Measurements from ENCODE around the gene COL23A1. TPM values are rescaled to one million over a fixed set of nuclear protein-coding genes. Genes with fewer than 3 reads are reported as not detected.
"Not testable (repeated sequence)": the region's sequence is repeated elsewhere in the genome, so short reads cannot be mapped to it uniquely, and the experiment has no call there.

The COL23A1 gene
- polyA plus RNA-seq, 1 donor from 2014 or later = 0.18 TPM

DNA sequence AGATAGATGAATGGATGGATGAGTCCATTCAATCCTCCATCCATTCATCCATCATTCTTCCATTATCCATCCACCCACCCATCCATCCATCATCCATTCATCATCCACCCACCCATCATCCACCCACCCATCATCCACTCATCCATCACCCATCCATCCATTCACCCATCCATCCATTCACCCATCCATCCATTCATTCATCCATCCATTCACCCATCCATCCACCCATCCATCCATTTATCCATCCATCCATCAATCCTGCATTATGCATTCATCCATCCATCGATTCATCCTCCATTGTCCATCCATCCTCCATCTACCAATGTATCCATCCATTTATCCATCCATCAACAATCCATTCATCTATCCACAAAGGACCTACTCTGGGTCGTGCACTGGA is 344.8 kb downstream of the COL23A1 start:
- H3K9me3 Mint-ChIP-seq = no peaks in the 10 kb centered on the region
- H3K4me3 Mint-ChIP-seq = no peak overlapping the region
- H3K36me3 Mint-ChIP-seq = no peaks in the 10 kb centered on the region
- peaks cover 12 to 22% (median 16%) of the 10 kb centered on the region in 3 donors for H3K4me1 Mint-ChIP-seq
- no peaks in the 10 kb centered on the region for H3K27me3 Mint-ChIP-seq
- H3K27ac Mint-ChIP-seq = no peak overlapping the region

DNA sequence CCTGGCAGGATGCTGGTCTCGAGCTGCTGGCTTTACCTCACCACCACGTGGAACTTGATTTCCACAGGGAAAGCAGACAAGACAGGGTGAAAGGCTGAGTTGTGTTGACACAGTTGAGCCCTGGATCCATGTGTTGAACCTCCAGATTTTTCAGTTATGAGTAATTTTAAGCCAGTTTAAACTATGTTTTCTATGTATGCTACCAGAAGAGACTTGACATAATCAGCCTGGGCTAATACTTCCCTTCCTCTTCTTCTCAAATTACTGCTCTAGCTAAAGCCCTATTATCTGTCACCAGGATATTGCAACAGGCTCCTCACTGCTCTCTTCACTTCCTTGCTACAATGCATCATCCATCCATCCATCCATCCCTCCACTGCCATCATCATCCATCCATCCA is 345.6 kb downstream of the COL23A1 start:
- no peaks in the 10 kb centered on the region for H3K27me3 Mint-ChIP-seq
- no peak overlapping the region for H3K4me3 Mint-ChIP-seq
- no peaks in the 10 kb centered on the region for H3K9me3 Mint-ChIP-seq
- peaks cover 9 to 21% (median 15%) of the 10 kb centered on the region in 3 donors for H3K4me1 Mint-ChIP-seq
- no peak overlapping the region for H3K27ac Mint-ChIP-seq
- no peaks in the 10 kb centered on the region for H3K36me3 Mint-ChIP-seq

DNA sequence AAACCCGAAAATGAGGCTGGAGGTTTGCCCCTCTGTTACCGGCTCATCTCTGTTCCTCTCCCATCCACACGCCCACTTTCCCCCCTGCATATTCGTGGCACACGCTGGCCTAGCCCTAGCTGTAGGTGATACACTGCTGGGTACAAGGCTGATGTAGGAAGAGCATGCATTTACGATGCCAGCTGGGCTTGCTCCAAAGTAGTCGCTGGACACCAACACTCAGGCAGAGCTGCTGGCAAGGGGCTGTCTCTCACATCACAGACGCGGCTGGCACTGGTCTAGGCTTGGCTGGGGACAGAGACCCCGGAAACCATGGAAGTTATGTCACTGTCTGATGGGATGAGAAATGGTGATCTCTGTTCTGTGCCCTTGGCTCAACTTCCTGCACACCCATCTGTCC is 347.8 kb downstream of the COL23A1 start:
- no peaks in the 10 kb centered on the region for H3K9me3 Mint-ChIP-seq
- H3K4me1 Mint-ChIP-seq = peaks cover 8 to 22% (median 19%) of the 10 kb centered on the region in 3 donors
- no peaks in the 10 kb centered on the region for H3K27me3 Mint-ChIP-seq
- H3K4me3 Mint-ChIP-seq = peak overlapping the region in 3 of 4 donors; percentile 51 to 70 (median 67)
- H3K27ac Mint-ChIP-seq = peak overlapping the region in 2 of 3 donors; percentile 33 to 59
- H3K36me3 Mint-ChIP-seq = no peaks in the 10 kb centered on the region

DNA sequence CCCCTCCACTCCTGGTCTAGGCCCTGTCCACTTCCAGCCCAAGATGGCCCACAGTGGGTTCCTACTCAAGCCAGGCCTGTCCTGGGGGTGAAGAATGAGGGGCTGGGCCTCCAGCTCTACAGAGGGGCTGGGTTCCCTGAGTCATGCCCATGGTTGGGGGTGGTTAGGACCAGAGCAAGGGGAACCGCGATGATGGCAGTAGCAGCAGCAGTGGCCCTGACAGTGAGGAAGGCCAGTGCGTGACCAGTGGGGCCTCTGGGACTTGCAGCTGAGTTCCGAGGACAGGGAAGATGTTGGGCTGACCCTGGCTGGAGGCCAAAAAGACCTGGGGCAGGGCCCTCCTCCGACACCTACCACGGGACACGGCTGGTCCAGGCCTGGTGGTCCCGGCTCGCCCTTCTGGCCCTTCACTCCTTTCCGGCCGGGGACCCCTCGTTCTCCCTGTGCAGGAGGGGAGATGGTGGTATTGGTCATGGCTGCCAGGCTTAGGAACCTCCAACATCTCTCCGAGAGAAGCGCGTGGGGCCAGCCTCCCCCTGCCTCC is 348.4 kb downstream of the COL23A1 start:
- no peaks in the 10 kb centered on the region for H3K36me3 Mint-ChIP-seq
- no peaks in the 10 kb centered on the region for H3K9me3 Mint-ChIP-seq
- no peaks in the 10 kb centered on the region for H3K27me3 Mint-ChIP-seq
- H3K4me3 Mint-ChIP-seq = no peak overlapping the region
- peaks cover 8 to 22% (median 19%) of the 10 kb centered on the region in 3 donors for H3K4me1 Mint-ChIP-seq
- peak overlapping the region in 1 of 3 donors; percentile 78 for H3K27ac Mint-ChIP-seq

DNA sequence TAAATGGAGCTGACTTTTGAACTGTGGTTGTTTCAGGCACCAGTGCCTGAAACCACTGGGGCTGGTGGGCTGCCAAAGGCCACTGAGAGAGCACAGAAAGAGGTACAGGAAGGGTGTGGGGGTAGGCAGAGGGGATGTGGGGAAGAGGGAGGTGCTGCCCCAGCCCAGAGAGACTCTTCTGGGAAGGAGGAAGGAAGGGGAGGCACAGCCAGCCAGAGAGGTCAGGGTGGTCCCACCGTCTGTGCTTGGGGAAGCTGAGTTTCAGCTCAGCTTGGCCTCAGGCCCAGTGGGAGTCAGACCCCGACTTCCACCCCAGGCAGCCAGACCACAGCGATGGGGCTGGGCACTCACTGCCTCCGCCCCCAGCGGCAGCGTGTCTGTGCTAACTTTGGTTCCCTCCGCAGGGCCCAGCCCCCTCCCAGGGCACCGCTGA is 348.9 kb downstream of the COL23A1 start:
- Mint-ChIP-seq H3K27me3 (no peaks in the 10 kb centered on the region), H3K4me1 (peaks cover 8 to 22% (median 19%) of the 10 kb centered on the region in 3 donors)

DNA sequence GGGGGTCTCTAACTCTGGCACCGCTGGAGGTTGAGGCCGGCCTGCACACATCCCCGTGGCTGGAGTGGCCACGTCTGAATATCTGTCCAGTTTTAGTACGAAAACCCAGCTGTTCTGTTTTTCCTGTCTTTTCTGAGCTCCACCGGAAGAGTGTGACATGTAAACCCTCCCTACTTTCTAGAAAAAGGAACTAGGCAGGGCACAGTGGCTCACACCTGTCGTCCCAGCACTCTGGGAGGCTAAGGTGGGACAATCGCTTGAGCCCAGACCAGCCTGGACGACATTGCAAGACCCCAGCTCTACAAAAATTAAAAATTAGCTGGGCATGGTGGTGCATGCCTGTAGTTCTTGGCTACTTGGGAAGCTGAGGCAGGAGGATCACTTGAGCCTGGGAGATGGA is 349.4 kb downstream of the COL23A1 start:
- Mint-ChIP-seq H3K4me3 (peak overlapping the region; percentile 58 to 92 (median 77)), H3K9me3 (no peaks in the 10 kb centered on the region), H3K27me3 (no peaks in the 10 kb centered on the region), H3K36me3 (no peaks in the 10 kb centered on the region), H3K27ac (peak overlapping the region; percentile 76 to 80 (median 79)), H3K4me1 (peaks cover 8 to 22% (median 19%) of the 10 kb centered on the region in 3 donors)

More for the DNA sequence above, 348.9 kb downstream of the COL23A1 start:
- Mint-ChIP-seq H3K4me3 (peak overlapping the region; percentile 58 to 92 (median 77)), H3K27ac (peak overlapping the region in 2 of 3 donors; percentile 76 to 78), H3K36me3 (no peaks in the 10 kb centered on the region), H3K9me3 (no peaks in the 10 kb centered on the region)

DNA sequence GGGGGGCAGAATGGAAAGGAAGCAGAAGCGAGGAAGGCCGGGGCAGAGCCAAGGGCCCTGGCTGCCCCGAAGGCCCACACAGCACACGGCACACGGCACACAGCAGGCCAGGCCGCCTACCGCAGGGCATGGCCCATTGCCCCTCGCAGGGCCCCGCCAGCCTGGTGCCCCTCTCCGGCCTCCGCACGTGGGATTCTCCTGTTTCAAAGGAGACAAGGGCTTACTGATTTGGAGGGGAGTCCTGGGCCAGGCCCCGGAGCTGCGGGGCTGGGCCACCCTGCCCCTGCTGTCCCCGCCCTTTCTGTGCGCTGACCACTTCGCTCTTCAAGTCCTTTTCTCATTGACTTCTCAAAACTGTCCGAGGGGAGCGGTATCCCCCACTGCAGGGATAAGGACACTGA is 349.9 kb downstream of the COL23A1 start:
- Mint-ChIP-seq H3K4me3 (peak overlapping the region; percentile 58 to 92 (median 77)), H3K27ac (peak overlapping the region; percentile 76 to 80 (median 79)), H3K9me3 (no peaks in the 10 kb centered on the region), H3K4me1 (peaks cover 8 to 22% (median 19%) of the 10 kb centered on the region in 3 donors), H3K27me3 (no peaks in the 10 kb centered on the region), H3K36me3 (no peaks in the 10 kb centered on the region)

DNA sequence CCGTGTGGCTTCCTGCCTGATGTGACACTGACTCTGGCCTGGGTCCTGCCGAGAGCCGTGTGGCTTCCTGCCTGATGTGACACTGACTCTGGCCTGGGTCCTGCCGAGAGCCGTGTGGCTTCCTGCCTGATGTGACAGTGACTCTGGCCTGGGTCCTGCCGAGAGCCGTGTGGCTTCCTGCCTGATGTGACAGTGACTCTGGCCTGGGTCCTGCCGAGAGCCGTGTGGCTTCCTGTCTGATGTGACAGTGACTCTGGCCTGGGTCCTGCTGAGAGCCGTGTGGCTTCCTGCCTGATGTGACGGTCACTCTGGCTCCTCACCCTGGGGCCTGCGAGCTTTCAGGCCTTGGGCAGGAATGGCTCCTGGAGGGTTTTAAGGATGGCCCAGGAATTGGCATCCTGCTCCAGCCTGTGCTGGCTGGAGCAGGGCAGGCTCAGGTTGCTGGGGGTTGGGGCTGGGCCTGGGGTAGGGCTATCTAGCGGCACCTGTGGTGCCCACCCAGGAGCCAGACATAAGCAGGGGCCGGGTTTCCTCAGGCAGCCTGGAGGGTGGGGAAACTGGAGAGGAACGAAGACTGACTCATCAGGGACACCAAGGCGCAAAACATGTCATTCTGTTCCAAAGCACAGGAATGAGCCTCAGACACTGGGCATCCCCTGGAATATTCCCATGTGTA is 350.4 kb downstream of the COL23A1 start:
- H3K4me1 Mint-ChIP-seq = peaks cover 13 to 26% (median 24%) of the 10 kb centered on the region in 3 donors
- H3K27me3 Mint-ChIP-seq, H3K36me3 Mint-ChIP-seq, H3K9me3 Mint-ChIP-seq: not testable (repeated sequence)
- peak overlapping the region; percentile 53 to 82 (median 68) for H3K27ac Mint-ChIP-seq
- H3K4me3 Mint-ChIP-seq = peak overlapping the region in 3 of 4 donors; percentile 49 to 76 (median 52)

DNA sequence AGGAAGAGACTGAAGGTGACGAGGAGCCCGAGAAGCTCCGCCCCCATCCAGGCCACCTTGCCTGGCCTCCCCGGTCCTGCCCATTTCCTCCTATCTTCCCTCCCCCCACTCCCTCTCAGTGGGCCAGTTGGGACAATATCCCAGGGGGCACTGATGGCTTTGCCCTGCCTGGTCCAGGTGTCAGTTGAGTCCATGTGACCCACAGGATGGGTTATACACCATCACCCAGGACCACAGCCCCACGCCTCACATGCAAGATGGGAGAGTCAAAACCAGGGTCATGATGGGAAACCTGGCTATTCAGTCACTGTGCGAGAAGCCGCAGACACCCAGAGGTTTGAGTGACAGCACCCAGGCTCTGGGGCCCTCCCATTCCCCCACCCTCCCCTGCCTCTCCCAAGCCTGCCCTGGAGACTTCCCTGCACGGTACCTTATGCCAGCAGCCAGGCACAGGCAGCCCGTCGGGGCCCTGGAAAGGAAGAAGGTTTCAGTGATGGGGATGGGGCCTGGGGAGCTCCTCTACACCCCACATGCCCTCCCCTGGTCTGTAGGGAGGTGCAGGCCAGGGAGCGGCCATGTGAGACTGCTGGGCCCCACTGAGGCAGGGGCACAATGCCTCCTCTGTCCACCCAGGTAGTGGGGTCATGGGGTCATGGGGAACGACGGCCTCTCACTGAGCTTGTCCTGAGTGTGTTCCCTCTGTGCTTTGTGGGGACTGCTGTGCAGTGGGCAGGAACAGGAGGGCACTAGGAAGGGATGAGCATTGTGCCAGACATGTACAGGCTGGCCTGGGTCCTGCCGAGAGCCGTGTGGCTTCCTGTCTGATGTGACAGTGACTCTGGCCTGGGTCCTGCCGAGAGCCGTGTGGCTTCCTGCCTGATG is 351.2 kb downstream of the COL23A1 start:
- Mint-ChIP-seq H3K4me3 (peak overlapping the region in 2 of 4 donors; percentile 19 to 60), H3K27me3 (no peaks in the 10 kb centered on the region), H3K36me3 (no peaks in the 10 kb centered on the region), H3K4me1 (peaks cover 14 to 26% (median 24%) of the 10 kb centered on the region in 3 donors), H3K9me3 (no peaks in the 10 kb centered on the region), H3K27ac (peak overlapping the region; percentile 39 to 82 (median 68))

DNA sequence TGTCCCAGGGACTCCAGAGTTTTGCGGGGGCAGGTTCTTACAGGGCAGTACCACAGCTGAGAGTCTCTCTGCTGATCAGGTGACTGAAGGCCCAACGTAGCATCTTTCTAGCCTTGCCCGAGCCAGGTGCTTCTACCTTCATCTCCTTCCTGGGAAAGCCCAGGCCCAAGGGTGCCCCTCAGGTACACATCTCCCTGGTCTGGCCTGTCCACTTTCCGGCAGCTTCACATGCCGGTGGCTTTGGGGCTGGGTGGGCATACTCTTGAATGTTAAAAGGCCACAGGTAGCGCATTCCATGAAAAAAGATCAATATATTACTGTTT is 351.9 kb downstream of the COL23A1 start:
- no peaks in the 10 kb centered on the region for H3K9me3 Mint-ChIP-seq
- no peaks in the 10 kb centered on the region for H3K27me3 Mint-ChIP-seq
- H3K4me1 Mint-ChIP-seq = peaks cover 14 to 26% (median 25%) of the 10 kb centered on the region in 3 donors
- H3K4me3 Mint-ChIP-seq = peak overlapping the region in 1 of 4 donors; percentile 55
- H3K27ac Mint-ChIP-seq = peak overlapping the region; percentile 14 to 39 (median 16)
- H3K36me3 Mint-ChIP-seq = no peaks in the 10 kb centered on the region

DNA sequence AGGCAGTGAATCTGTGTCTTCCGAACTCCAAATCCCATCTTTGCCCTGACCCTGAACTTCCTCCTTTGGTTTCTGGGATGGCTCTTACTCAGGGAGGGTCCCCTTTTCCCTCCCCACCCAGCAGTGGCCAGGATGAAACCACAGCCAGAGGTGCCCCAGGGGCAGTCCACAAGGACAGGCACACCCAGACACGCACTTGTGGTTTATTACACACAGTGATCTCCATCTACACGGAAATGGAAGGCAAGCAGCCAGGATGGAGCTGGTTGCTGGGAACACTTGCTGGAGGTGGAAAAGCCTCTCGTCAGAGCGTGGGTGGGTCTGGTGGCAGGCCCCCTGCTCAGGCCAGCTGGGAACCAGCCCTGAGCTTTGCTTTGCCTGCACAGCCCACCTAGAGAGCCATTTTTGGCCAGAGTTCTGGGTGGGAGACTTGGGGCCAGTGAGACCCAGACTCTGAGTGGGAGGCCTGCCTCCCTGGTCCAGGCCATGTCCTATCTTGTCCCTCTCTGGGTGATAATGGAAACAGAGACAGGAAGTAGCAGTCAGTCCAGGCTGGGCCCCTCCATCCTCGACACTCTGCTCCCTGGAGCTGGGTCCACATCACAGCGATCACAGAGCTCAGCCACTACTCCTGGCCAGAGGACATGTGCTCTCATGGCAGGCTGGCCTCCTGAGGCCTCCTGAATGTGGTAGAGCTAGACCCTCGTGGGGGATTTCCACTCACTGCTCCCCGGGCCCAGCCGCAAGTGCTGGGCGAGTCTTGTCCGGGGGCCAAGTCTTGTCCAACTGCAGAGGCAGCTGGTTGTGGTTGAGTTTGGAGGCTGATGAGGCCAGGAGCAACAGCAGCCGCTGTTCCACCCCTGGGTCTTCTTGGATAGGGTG is 352.5 kb downstream of the COL23A1 start:
- Mint-ChIP-seq H3K27ac (peak overlapping the region in 1 of 3 donors; percentile 57), H3K4me1 (peaks cover 14 to 29% (median 26%) of the 10 kb centered on the region in 3 donors), H3K9me3 (no peaks in the 10 kb centered on the region), H3K36me3 (no peaks in the 10 kb centered on the region), H3K4me3 (peak overlapping the region in 2 of 4 donors; percentile 55 to 89), H3K27me3 (no peaks in the 10 kb centered on the region)

DNA sequence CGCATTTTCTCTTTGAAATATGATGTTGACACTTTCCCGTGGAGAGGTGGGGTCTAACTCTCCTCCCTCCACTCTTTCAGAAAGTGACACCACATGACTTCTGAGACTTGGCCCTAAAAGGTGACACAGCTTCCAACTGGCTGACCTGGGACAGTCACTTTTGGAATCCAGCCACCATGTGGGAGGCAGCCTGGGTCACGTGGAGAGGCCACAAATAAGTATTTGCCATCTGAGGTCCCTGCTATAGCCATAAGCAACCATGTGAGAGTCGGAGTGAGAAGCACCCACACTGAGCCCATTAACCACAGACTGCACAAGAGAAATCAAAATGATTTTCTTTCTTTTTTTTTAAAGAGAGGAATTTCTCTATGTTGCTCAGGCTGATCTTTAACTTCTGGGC is 353.5 kb downstream of the COL23A1 start:
- Mint-ChIP-seq H3K9me3 (no peaks in the 10 kb centered on the region), H3K27ac (peak overlapping the region in 1 of 3 donors; percentile 35), H3K27me3 (no peaks in the 10 kb centered on the region), H3K4me3 (no peak overlapping the region), H3K4me1 (peaks cover 14 to 30% (median 20%) of the 10 kb centered on the region in 3 donors), H3K36me3 (no peaks in the 10 kb centered on the region)

DNA sequence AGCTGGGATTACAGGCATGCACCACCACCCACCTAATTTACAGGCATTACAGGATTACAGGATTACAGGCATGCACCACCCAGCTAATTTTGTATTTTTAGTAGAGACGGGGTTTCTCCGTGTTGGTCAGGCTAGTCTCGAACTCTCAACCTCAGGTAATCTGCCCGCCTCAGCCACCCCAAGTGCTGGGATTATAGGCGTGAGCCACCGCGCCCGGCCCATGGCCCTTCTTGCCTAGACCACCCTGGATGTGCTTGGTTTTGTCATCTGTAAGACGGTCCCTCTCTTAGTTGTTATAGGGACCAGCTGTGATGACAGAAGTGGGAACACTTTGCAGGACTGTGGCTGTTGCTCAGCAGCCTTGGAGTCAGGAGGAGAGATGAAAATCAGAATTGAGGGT is 354.1 kb downstream of the COL23A1 start:
- Mint-ChIP-seq H3K4me3 (peak overlapping the region in 1 of 4 donors; percentile 39), H3K9me3 (no peaks in the 10 kb centered on the region), H3K27ac (peak overlapping the region in 1 of 3 donors; percentile 35), H3K27me3 (no peaks in the 10 kb centered on the region), H3K36me3 (no peaks in the 10 kb centered on the region), H3K4me1 (peaks cover 13 to 34% (median 22%) of the 10 kb centered on the region in 3 donors)

DNA sequence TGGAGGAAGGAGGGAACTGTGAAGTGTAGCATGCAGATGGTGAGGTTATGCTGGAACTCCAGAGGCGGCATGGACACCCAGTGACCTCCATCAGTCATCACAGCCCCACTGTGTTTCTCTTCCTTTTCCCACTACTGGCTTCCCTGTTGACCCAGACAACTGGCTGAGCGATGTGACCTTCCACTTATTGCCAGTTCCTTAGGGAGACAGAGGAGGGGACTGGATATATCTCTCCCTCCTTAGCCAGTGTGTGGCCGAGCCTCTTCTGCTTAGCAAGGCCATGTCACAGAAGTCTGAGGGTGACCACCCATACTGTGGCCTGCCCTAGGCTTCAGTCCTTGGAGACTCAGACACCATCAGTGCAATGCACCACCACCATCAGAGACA is 354.6 kb downstream of the COL23A1 start:
- Mint-ChIP-seq H3K4me1 (peaks cover 12 to 34% (median 22%) of the 10 kb centered on the region in 3 donors), H3K27ac (no peak overlapping the region), H3K4me3 (peak overlapping the region in 1 of 4 donors; percentile 87), H3K27me3 (no peaks in the 10 kb centered on the region), H3K9me3 (no peaks in the 10 kb centered on the region), H3K36me3 (no peaks in the 10 kb centered on the region)

Data from IgD-negative memory B cell (primary cell).